PC-9 (cell line): Measurements from ENCODE around the gene MAP2K2.

Experiments
- CTCF ChIP-seq: fragments of 200-600 bp; sonication (generic); conservative IDR thresholded peaks from 2 replicates; pipeline ENCODE4 v1.6.1; 2017; ENCODE audit warnings: mixed run types, antibody characterized with exemption, mild to moderate bottlenecking, moderate library complexity
- EZH2 ChIP-seq: fragments of 200-600 bp; sonication (generic); IDR thresholded peaks from 2 replicates; pipeline ENCODE4 v1.8.0; 2017; ENCODE audit warnings: antibody characterized with exemption, low read depth

- TF ChIP-seq CTCF: no peak
- no peak for TF ChIP-seq EZH2
These were observed 25.8 kb upstream of the MAP2K2 start for GRCh38 chr19:4149518-4150288.
